H1 (cell line): ENCODE measurements around the gene NEDD8. TPM values are rescaled to one million over a fixed set of nuclear protein-coding genes. Genes with fewer than 3 reads are reported as not detected.
A peak's percentile ranks its signal among the peaks of the same experiment; 100 is the strongest.

Source experiments
- CTCF ChIA-PET: fragments of 300-600 bp; sonication (Branson Sonifier 250); formaldehyde crosslinking; loops from one replicate; lab custom pipeline; 2021; ENCODE audit not compliant: partially characterized antibody; lab: Charles Lee
- POLR2A ChIA-PET: fragments of 300-600 bp; sonication (Branson Sonifier 250); formaldehyde crosslinking; loops from one replicate; lab custom pipeline; 2021; ENCODE audit warnings: inconsistent platforms; ENCODE audit not compliant: partially characterized antibody; lab: Charles Lee
- DNase-seq, 2 experiments: peaks; one replicate each; pipeline versions ENCODE4 v3.0.0 to v3.0.0-alpha.2; 2010 to 2022; ENCODE audit warnings: low spot score in 2 of 2, low read depth in 1 of 2, mixed read lengths in 1 of 2
- FAIRE-seq: peaks from 2 replicates; lab custom pipeline; 2011; peaks lifted over from hg19 to GRCh38; lab: Jason Lieb, UNC
- H2AFZ ChIP-seq: 2 replicates; pipeline ENCODE4 v1.8.1; 2012; ENCODE audit warnings: low read length, inconsistent platforms
- H2AK5ac ChIP-seq: 2 replicates; pipeline ENCODE4 v1.6.1; 2013; ENCODE audit warnings: low read depth, low read length
- H2BK120ac ChIP-seq: replicated peaks from 2 replicates; pipeline ENCODE3; 2013; ENCODE audit warnings: low read depth, low read length, inconsistent platforms
- H2BK12ac ChIP-seq: 2 replicates; pipeline ENCODE4 v1.6.1; 2013; ENCODE audit warnings: low read depth, low read length
- H2BK15ac ChIP-seq: 2 replicates; pipeline ENCODE4 v1.6.1; 2013; ENCODE audit warnings: low read length
- H2BK20ac ChIP-seq: 2 replicates; pipeline ENCODE4 v1.6.1; 2013; ENCODE audit warnings: low read length
- H2BK5ac ChIP-seq: 2 replicates; pipeline ENCODE4 v1.6.1; 2013; ENCODE audit warnings: low read depth, low read length
- H3K14ac ChIP-seq: 2 replicates; pipeline ENCODE4 v1.6.1; 2013; ENCODE audit warnings: inconsistent platforms; ENCODE audit not compliant: insufficient read length
- H3K18ac ChIP-seq: 2 replicates; pipeline ENCODE4 v1.6.1; 2013; ENCODE audit warnings: low read length; ENCODE audit errors: extremely low read depth
- H3K23ac ChIP-seq: 2 replicates; pipeline ENCODE4 v1.6.1; 2013; ENCODE audit warnings: inconsistent platforms; ENCODE audit not compliant: insufficient read length
- H3K23me2 ChIP-seq: 2 replicates; pipeline ENCODE4 v1.6.1; 2013; ENCODE audit warnings: low read depth, low read length
- H3K27ac ChIP-seq: 2 replicates; pipeline ENCODE4 v1.6.1; 2011; ENCODE audit warnings: low read depth, low read length, inconsistent platforms
- H3K27me3 ChIP-seq, 4 experiments: replicated peaks in 1 of 4; 1 replicate in 1 of 4; 2 replicates in 3 of 4; pipeline versions ENCODE4 v1.6.1 to v1.8.1; 2011 to 2013; ENCODE audit warnings: low read length in 3 of 4, mild to moderate bottlenecking in 3 of 4, inconsistent platforms in 2 of 4, mixed read lengths in 2 of 4, moderate library complexity in 1 of 4; ENCODE audit not compliant: control insufficient read depth in 3 of 4, insufficient read depth in 3 of 4; ENCODE audit errors: extremely low read depth in 1 of 4
- H3K36me3 ChIP-seq, 4 experiments: 2 replicates each; pipeline versions ENCODE4 v1.6.1 to v1.8.1; 2011 to 2013; ENCODE audit warnings: mild to moderate bottlenecking in 4 of 4, low read length in 3 of 4, moderate library complexity in 2 of 4, control low read depth in 1 of 4, inconsistent platforms in 1 of 4; ENCODE audit not compliant: insufficient read depth in 4 of 4, control insufficient read depth in 2 of 4
- H3K4ac ChIP-seq: replicated peaks from 2 replicates; pipeline ENCODE3; 2013; ENCODE audit warnings: low read length, low read depth, mixed read lengths, inconsistent platforms; ENCODE audit not compliant: insufficient read length
- H3K4me1 ChIP-seq, 4 experiments: replicated peaks in 1 of 4; 1 replicate in 1 of 4; 2 replicates in 3 of 4; pipeline versions ENCODE4 v1.6.1 to v1.8.1; 2011 to 2013; ENCODE audit warnings: low read length in 3 of 4, inconsistent platforms in 2 of 4, mixed read lengths in 1 of 4; ENCODE audit not compliant: insufficient read depth in 4 of 4, control insufficient read depth in 3 of 4
- H3K4me2 ChIP-seq, 2 experiments: 2 replicates each; pipeline versions ENCODE4 v1.6.1 to v1.8.1; 2011 to 2013; ENCODE audit warnings: low read depth in 2 of 2, low read length in 2 of 2, control low read depth in 1 of 2, inconsistent platforms in 1 of 2, mild to moderate bottlenecking in 1 of 2; ENCODE audit not compliant: insufficient read depth in 1 of 2
- H3K4me3 ChIP-seq, 4 experiments: fragments of 200-600, 300-600 bp in 1 of 4; sonication (generic), shearing (Covaris generic), sonication (Bioruptor Twin) in 1 of 4; 2 replicates each; pipeline versions ENCODE4 v1.5.1 to v1.8.1; 2011 to 2016; ENCODE audit warnings: low read length in 4 of 4, low read depth in 3 of 4, control low read depth in 2 of 4, inconsistent platforms in 2 of 4, mild to moderate bottlenecking in 2 of 4, mixed read lengths in 1 of 4, moderate library complexity in 1 of 4; ENCODE audit not compliant: insufficient read depth in 2 of 4; ENCODE audit errors: extremely low read depth in 1 of 4
- H3K56ac ChIP-seq: replicated peaks from 2 replicates; pipeline ENCODE3; 2013; ENCODE audit warnings: low read depth, mild to moderate bottlenecking, mixed read lengths, low read length, inconsistent platforms; ENCODE audit not compliant: insufficient read length
- H3K79me1 ChIP-seq: 2 replicates; pipeline ENCODE4 v1.6.1; 2013; ENCODE audit warnings: low read depth, low read length, control low read depth
- H3K79me2 ChIP-seq, 2 experiments: 2 replicates each; pipeline versions ENCODE4 v1.6.1 to v1.8.1; 2012 to 2013; ENCODE audit warnings: low read length in 2 of 2, mild to moderate bottlenecking in 2 of 2, inconsistent platforms in 1 of 2; ENCODE audit not compliant: insufficient read depth in 2 of 2, control insufficient read depth in 1 of 2
- H3K9ac ChIP-seq, 4 experiments: replicated peaks in 1 of 4; 1 replicate in 1 of 4; 2 replicates in 3 of 4; pipeline versions ENCODE4 v1.6.1 to v1.8.1; 2011 to 2013; ENCODE audit warnings: low read depth in 3 of 4, low read length in 3 of 4, control low read depth in 2 of 4, mild to moderate bottlenecking in 2 of 4, moderate library complexity in 2 of 4, inconsistent platforms in 1 of 4; ENCODE audit errors: extremely low read depth in 1 of 4
- H3K9me3 ChIP-seq, 2 experiments: 2 replicates each; pipeline versions ENCODE4 v1.6.1 to v1.8.1; 2012 to 2013; ENCODE audit warnings: mild to moderate bottlenecking in 2 of 2, moderate library complexity in 2 of 2, control low read depth in 1 of 2, inconsistent platforms in 1 of 2, low read depth in 1 of 2, low read length in 1 of 2, mixed read lengths in 1 of 2; ENCODE audit not compliant: insufficient read depth in 2 of 2
- H4K20me1 ChIP-seq, 2 experiments: replicated peaks in 1 of 2; 2 replicates each; pipeline versions ENCODE3 to v1.8.1; 2011 to 2013; ENCODE audit warnings: inconsistent platforms in 2 of 2, low read length in 2 of 2, mild to moderate bottlenecking in 1 of 2; ENCODE audit not compliant: insufficient read depth in 2 of 2, control insufficient read depth in 1 of 2
- H4K5ac ChIP-seq: 2 replicates; pipeline ENCODE4 v1.6.1; 2013; ENCODE audit warnings: low read length, low read depth, mixed read lengths, inconsistent platforms; ENCODE audit not compliant: insufficient read length
- H4K8ac ChIP-seq: 2 replicates; pipeline ENCODE4 v1.8.0; 2013; ENCODE audit warnings: mild to moderate bottlenecking, moderate library complexity, low read length, inconsistent platforms; ENCODE audit not compliant: insufficient read depth; ENCODE audit errors: extremely low read depth
- H4K91ac ChIP-seq: replicated peaks from 2 replicates; pipeline ENCODE3; 2013; ENCODE audit warnings: low read length, mixed read lengths, inconsistent platforms; ENCODE audit not compliant: insufficient read length
- CTBP2 ChIP-seq: IDR thresholded peaks from 2 replicates; pipeline ENCODE4 v1.7.0; 2011; ENCODE audit warnings: borderline replicate concordance, mild to moderate bottlenecking, moderate library complexity, mixed read lengths, low read length; ENCODE audit not compliant: insufficient read depth, insufficient read length
- EZH2 ChIP-seq: fragments of 200-600 bp; sonication (generic); IDR thresholded peaks from 2 replicates; pipeline ENCODE4 v1.7.1; 2012; ENCODE audit warnings: low read depth, mild to moderate bottlenecking, moderate library complexity, low read length, inconsistent platforms; ENCODE audit not compliant: severe bottlenecking
- GTF2F1 ChIP-seq: IDR thresholded peaks from 2 replicates; pipeline ENCODE4 v1.6.1; 2012; ENCODE audit warnings: low read depth, low read length, improper control_type of control experiment, borderline replicate concordance
- MAFK ChIP-seq: IDR thresholded peaks from 2 replicates; pipeline ENCODE4 v1.6.1; 2012; ENCODE audit warnings: low read depth, mild to moderate bottlenecking, improper control_type of control experiment, low read length
- SAP30 ChIP-seq: fragments of 300-600 bp; sonication (generic); IDR thresholded peaks from 2 replicates; pipeline ENCODE4 v1.7.1; 2012; ENCODE audit warnings: low read length, moderate library complexity, mild to moderate bottlenecking, inconsistent platforms; ENCODE audit not compliant: insufficient read depth, insufficient replicate concordance
- WGBS, 2 experiments: shearing (Covaris generic) in 1 of 2; methylation state at CpG; one replicate each; pipeline versions ENCODE4 v1.1.6 to v1.1.7; 2013 to 2015; ENCODE audit warnings: low lambda C conversion rate in 2 of 2, mixed read lengths in 2 of 2, inconsistent platforms in 1 of 2, low coverage in 1 of 2, missing lambda C conversion rate in 1 of 2; ENCODE audit not compliant: insufficient replicate concordance in 2 of 2, insufficient coverage in 1 of 2, insufficient read length in 1 of 2; ENCODE audit errors: extremely low coverage in 1 of 2, missing lambda C conversion rate in 1 of 2; 5-methylcytosine and 5-hydroxymethylcytosine counted together
- polyA plus RNA-seq, 7 experiments: library from polyadenylated mRNA; depleted of rRNA in 3 of 7; stranded (reverse) in 5 of 7; unstranded in 2 of 7; fragments of >200 nt in 5 of 7; fragments of 200-250 nt in 2 of 7; gene quantifications; 1 replicate in 5 of 7; 2 replicates in 1 of 7; 4 replicates in 1 of 7; pipeline versions ENCODE4 v1.2.1 to v1.2.3, GENCODE V29; 2011 to 2013; ENCODE audit warnings: missing spikeins in 2 of 7, mixed read lengths in 2 of 7
- total RNA-seq: library from RNA; stranded (reverse); fragmentation: NEBNext Ultra II Directional; extraction: Animal tissue kit (Norgen Biotek cat#: 25700); gene quantifications from 2 replicates; pipeline ENCODE4 v1.2.1, GENCODE V29; 2021

Gene NEDD8
- total and polyA plus RNA-seq, 2 of the 8 experiments (the other 6 are each of a cell fraction or from before 2014, with no cell fraction given) = 253 to 317 TPM

DNA sequence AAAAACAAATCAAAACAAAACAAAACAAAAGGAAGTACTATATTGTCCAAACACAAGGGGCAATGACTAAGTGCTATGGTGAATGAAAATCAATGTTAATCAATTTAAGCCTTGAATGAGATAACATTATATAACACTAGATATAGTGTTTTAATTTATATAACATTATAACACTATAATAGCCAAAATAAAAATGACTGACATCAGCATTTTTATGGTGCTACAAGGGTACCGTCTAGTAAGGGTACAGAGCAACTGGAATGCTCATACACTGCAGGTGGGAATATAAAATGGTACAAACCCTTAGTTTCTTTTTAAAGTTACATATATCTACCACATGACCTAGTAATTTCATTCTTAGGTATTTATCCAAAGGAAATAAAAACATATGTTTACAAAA lies 5.7 kb downstream of the NEDD8 start:
- H3K27ac ChIP-seq = no peak overlapping the region
- H3K4me2 ChIP-seq = no peak overlapping the region
- H2BK20ac ChIP-seq = no peak overlapping the region
- CTCF ChIA-PET = interaction anchor here (2.7 kb wide), 1 partner anchor 16 kb away, joined by 17 read pairs; the partner anchor contains the start of gene TINF2
- POLR2A ChIA-PET = interaction anchor here (1.2 to 2.0 kb wide), 2 partner anchors 13 to 73 kb away, joined by 3 to 8 read pairs; partner anchors contain the start of genes CHMP4A, DHRS1 and NOP9
- FAIRE-seq (no peak), DNase-seq (no peak)
- no peak overlapping the region for H4K8ac ChIP-seq
- no peak overlapping the region for H3K9ac ChIP-seq
- H3K79me2 ChIP-seq = peaks cover 3 to 77% of the 10 kb centered on the region in 2 experiments; a peak in 2 of 4 replicates
- H2AFZ ChIP-seq = no peak overlapping the region
- no peaks in the 10 kb centered on the region; the same call in 1 of the 2 replicates for H3K79me1 ChIP-seq
- H3K23me2 ChIP-seq = peaks cover 2% of the 10 kb centered on the region
- H3K23ac ChIP-seq = no peak overlapping the region
- H2AK5ac ChIP-seq = no peak overlapping the region
- H3K9me3 ChIP-seq = no peaks in the 10 kb centered on the region
- no peak overlapping the region for H3K18ac ChIP-seq
- H3K56ac ChIP-seq = no peak overlapping the region
- peaks cover 0 to 8% (median 0%) of the 10 kb centered on the region in 4 experiments; a peak in 1 of 8 replicates for H3K36me3 ChIP-seq
- no peaks in the 10 kb centered on the region for H3K27me3 ChIP-seq
- 95% methylated on average over 1 of the region's 1 CpG; no CpG with 5 or more reads in 1 of the 2 experiments for WGBS, 2 experiments
- peaks cover 0 to 5% (median under 1%) of the 10 kb centered on the region in 4 experiments; a peak in 2 of 7 replicates for H3K4me1 ChIP-seq
- no peak overlapping the region for H2BK5ac ChIP-seq
- peaks cover 1 to 2% of the 10 kb centered on the region in 2 experiments for H4K20me1 ChIP-seq
- no peak overlapping the region for H3K4ac ChIP-seq
- no peak overlapping the region for H2BK120ac ChIP-seq
- H3K14ac ChIP-seq = no peak overlapping the region
- no peak overlapping the region for H4K91ac ChIP-seq
- no peak overlapping the region for H3K4me3 ChIP-seq
- TF ChIP-seq CTBP2 (no peak), SAP30 (no peak), MAFK (peak; percentile 21; the same call in 1 of the 2 replicates), EZH2 (no peak), GTF2F1 (no peak)
- no peak overlapping the region for H2BK15ac ChIP-seq
- H4K5ac ChIP-seq = no peak overlapping the region
- no peak overlapping the region for H2BK12ac ChIP-seq
